ENCODE measurements around the gene FUT2.

GRCh38 chr19:48713041-48713863 lies 17.5 kb downstream of the FUT2 start:
- no peak for TF ChIP-seq POLR2A (IDR thresholded peaks at IDR 0.05; ENCODE audit: low read depth, low read length)
- peak in 2 of 3 experiments; percentile 14; a peak in 1 of 6 replicates for TF ChIP-seq CTCF (IDR thresholded peaks at IDR 0.05 in 2 of 3, conservative IDR thresholded peaks at IDR 0.05 in 1 of 3; ENCODE audit: control insufficient read depth in 2 of 3, extremely low read depth in 1 of 3, insufficient read depth in 1 of 3, low read depth in 3 of 3, low read length in 3 of 3)
- no peak for TF ChIP-seq SIN3A (IDR thresholded peaks at IDR 0.05; ENCODE audit: low read depth, low read length)
- TF ChIP-seq TBL1XR1 (IDR thresholded peaks at IDR 0.05; ENCODE audit: low read depth, low read length): no peak
- TF ChIP-seq, protein P1, sequence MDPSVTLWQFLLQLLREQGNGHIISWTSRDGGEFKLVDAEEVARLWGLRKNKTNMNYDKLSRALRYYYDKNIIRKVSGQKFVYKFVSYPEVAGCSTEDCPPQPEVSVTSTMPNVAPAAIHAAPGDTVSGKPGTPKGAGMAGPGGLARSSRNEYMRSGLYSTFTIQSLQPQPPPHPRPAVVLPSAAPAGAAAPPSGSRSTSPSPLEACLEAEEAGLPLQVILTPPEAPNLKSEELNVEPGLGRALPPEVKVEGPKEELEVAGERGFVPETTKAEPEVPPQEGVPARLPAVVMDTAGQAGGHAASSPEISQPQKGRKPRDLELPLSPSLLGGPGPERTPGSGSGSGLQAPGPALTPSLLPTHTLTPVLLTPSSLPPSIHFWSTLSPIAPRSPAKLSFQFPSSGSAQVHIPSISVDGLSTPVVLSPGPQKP (IDR thresholded peaks at IDR 0.05; ENCODE audit: low read depth, low read length): no peak
- no peak for TF ChIP-seq NBN (IDR thresholded peaks at IDR 0.05)
- no peak for TF ChIP-seq GABPA (IDR thresholded peaks at IDR 0.05; ENCODE audit: low read depth)
- TF ChIP-seq MYC (IDR thresholded peaks at IDR 0.05; ENCODE audit: insufficient read depth, insufficient read length, insufficient replicate concordance, low read length, severe bottlenecking): no peak
- TF ChIP-seq ZNF592 (IDR thresholded peaks at IDR 0.05): no peak
- TF ChIP-seq TAF1 (IDR thresholded peaks at IDR 0.05; ENCODE audit: borderline replicate concordance, low read depth, low read length): no peak
- no peak for TF ChIP-seq ZNF384 (IDR thresholded peaks at IDR 0.05; ENCODE audit: borderline replicate concordance, low read depth, low read length)
- TF ChIP-seq POLR2AphosphoS5 (IDR thresholded peaks at IDR 0.05; ENCODE audit: low read length): no peak

Data from GM12878 (cell line).